ENCODE measurements around the gene RALGAPB.

DNA sequence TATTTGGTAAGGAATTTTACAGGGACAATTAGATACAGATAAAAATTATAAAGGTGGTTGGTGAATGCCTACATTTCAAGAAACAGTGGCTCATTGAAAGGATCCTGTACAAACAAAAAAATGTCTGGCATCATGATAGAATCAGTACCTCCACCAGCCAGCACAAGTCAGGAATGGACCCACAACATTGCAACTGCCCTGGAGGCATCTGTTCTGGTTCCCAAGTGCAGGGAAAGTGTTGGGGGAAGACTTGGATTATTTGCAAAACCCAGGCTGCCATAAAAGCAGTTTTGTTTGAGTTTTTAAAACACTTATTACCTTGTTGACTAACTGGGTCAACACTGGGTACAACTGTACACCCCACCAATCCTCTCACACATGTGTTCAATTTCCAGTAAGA is 153.3 kb downstream of the RALGAPB start:
- no peak for TF ChIP-seq TCF7L2 (IDR thresholded peaks at IDR 0.05; ENCODE audit: borderline replicate concordance, low read depth, low read length)
- no peak for TF ChIP-seq CTCF (tag by site-specific recombination; IDR thresholded peaks at IDR 0.05)
- no peak for TF ChIP-seq ZNF138 (tag by site-specific recombination; IDR thresholded peaks at IDR 0.05; ENCODE audit: borderline replicate concordance)
- TF ChIP-seq, protein P1, sequence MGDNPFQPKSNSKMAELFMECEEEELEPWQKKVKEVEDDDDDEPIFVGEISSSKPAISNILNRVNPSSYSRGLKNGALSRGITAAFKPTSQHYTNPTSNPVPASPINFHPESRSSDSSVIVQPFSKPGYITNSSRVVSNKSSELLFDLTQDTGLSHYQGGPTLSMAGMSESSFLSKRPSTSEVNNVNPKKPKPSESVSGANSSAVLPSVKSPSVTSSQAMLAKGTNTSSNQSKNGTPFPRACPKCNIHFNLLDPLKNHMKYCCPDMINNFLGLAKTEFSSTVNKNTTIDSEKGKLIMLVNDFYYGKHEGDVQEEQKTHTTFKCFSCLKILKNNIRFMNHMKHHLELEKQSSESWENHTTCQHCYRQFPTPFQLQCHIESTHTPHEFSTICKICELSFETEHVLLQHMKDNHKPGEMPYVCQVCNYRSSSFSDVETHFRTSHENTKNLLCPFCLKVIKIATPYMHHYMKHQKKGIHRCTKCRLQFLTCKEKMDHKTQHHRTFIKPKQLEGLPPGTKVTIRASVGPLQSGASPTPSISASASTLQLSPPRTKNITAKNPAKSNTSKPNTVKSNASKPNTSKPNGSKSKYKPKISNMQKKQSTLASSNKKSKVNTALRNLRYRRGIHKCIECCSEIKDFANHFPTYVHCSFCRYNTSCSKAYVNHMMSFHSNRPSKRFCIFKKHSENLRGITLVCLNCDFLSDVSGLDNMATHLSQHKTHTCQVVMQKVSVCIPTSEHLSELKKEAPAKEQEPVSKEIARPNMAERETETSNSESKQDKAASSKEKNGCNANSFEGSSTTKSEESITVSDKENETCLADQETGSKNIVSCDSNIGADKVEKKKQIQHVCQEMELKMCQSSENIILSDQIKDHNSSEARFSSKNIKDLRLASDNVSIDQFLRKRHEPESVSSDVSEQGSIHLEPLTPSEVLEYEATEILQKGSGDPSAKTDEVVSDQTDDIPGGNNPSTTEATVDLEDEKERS (tag by site-specific recombination; IDR thresholded peaks at IDR 0.05) = no peak
- no peak for TF ChIP-seq ZNF398 (tag by site-specific recombination; IDR thresholded peaks at IDR 0.05)

All from HEK293 (cell line).